HepG2 (cell line): ENCODE results near the gene SHF. TPM values are rescaled to one million over a fixed set of nuclear protein-coding genes. Genes with fewer than 3 reads are reported as not detected.

Source experiments
- GPN1 ChIP-seq: sonication (generic); formaldehyde crosslinking; IDR thresholded peaks from 2 replicates; pipeline ENCODE4 v1.5.1; 2020; ENCODE audit warnings: missing genetic modification reagents, borderline replicate concordance
- RAD51 ChIP-seq: fragments of 450-650 bp; IDR thresholded peaks from 2 replicates; pipeline ENCODE4 v1.6.1; 2016; ENCODE audit warnings: borderline replicate concordance
- REXO4 ChIP-seq: sonication (generic); formaldehyde crosslinking; IDR thresholded peaks from 2 replicates; pipeline ENCODE4 v1.8.0; 2022; ENCODE audit warnings: missing genetic modification reagents, mild to moderate bottlenecking, borderline replicate concordance
- SAP130 ChIP-seq: IDR thresholded peaks from 2 replicates; pipeline ENCODE4 v1.6.1; 2016; ENCODE audit warnings: low read depth
- ZFP82 ChIP-seq: sonication (generic); formaldehyde crosslinking; IDR thresholded peaks from 2 replicates; pipeline ENCODE4 v1.5.1; 2020; ENCODE audit warnings: mild to moderate bottlenecking, missing genetic modification reagents, borderline replicate concordance
- ZNF230 ChIP-seq: sonication (generic); formaldehyde crosslinking; IDR thresholded peaks from 2 replicates; pipeline ENCODE4 v1.4.0; 2020; ENCODE audit warnings: mild to moderate bottlenecking, missing genetic modification reagents
- ZNF781 ChIP-seq: sonication (generic); formaldehyde crosslinking; IDR thresholded peaks from 2 replicates; pipeline ENCODE4 v1.5.1; 2020; ENCODE audit warnings: borderline replicate concordance, mild to moderate bottlenecking, missing genetic modification reagents; ENCODE audit errors: not compliant biosample characterization
- polyA plus RNA-seq, 8 experiments: library from polyadenylated mRNA; depleted of rRNA in 3 of 8; stranded (reverse) in 7 of 8; unstranded in 1 of 8; fragments of >200 nt; fragmentation: Illumina TruSeq in 4 of 8; extraction: Trizol in 4 of 8; gene quantifications; 2 replicates each; pipeline versions ENCODE4 v1.2.1 to v1.2.3, GENCODE V29; 2011 to 2016; ENCODE audit warnings: low read depth in 4 of 8, missing spikeins in 1 of 8, mixed read lengths in 1 of 8; ENCODE audit not compliant: insufficient read depth in 1 of 8
- total RNA-seq, 5 experiments: library from RNA; depleted of rRNA; stranded (reverse); fragments of >200 nt; fragmentation: Illumina TruSeq; extraction: Trizol; gene quantifications; 2 replicates each; pipeline ENCODE4 v1.2.3, GENCODE V29; 2016; ENCODE audit warnings: low read depth in 1 of 5
- TF ChIP-seq, protein P1 (sequence below): sonication (generic); formaldehyde crosslinking; conservative IDR thresholded peaks from 2 replicates; pipeline ENCODE4 v1.8.0; 2022; ENCODE audit warnings: missing genetic modification reagents
- TF ChIP-seq, protein P2 (sequence below): sonication (generic); formaldehyde crosslinking; IDR thresholded peaks from 2 replicates; pipeline ENCODE4 v1.8.1; 2023; ENCODE audit warnings: mild to moderate bottlenecking, moderate library complexity, missing genetic modification reagents
- TF ChIP-seq, protein P3 (sequence below): sonication (generic); formaldehyde crosslinking; IDR thresholded peaks from 2 replicates; pipeline ENCODE4 v1.5.0; 2020; ENCODE audit warnings: mild to moderate bottlenecking, low read depth, missing genetic modification reagents, borderline replicate concordance
- TF ChIP-seq, protein P4 (sequence below): sonication (generic); formaldehyde crosslinking; IDR thresholded peaks from 2 replicates; pipeline ENCODE4 v1.4.0; 2020; ENCODE audit warnings: mild to moderate bottlenecking, missing genetic modification reagents
- TF ChIP-seq, protein P5 (sequence below): IDR thresholded peaks from 2 replicates; pipeline ENCODE4 v1.6.1; 2012; ENCODE audit warnings: low read depth, low read length, improper control_type of control experiment

SHF gene
- total and polyA plus RNA-seq, 2 of the 13 experiments (the other 11 are each of a cell fraction or from before 2014, with no cell fraction given), result 20.9 to 25.5 TPM

DNA sequence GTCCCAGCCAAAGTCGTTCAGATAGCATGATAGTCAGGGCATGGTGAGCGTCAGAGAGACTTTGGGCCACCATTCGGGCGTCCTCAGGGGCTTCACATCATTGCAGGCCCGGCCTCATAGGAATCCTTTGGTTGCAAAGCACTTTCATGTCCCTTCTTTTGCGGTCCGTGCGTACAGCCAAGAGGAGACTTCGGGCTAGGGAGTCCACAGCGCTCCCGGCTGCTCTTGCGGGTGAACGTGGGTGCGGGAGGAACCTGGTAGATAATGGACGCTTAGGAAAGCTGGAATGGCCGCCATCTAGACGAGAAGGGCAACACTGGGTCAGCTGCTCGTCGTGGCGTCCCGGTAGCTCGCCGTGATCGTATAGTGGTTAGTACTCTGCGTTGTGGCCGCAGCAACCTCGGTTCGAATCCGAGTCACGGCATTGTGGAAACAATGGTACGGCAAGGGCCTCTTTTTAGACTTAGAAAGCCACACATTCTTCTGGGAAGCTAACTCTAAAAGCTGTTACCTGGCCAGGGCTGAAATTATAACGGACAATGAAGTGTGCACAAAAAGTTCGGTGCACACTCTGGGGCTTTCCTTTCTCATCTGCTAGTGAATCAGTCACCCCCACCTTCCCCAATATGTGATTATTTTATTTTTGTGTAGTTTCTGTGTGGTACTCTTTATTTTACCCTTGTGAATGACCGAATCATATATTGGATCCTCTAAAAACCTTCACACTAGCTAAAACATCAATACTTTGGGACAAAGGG, 13.2 kb upstream of the SHF start (continued):
- TF ChIP-seq, protein P1, sequence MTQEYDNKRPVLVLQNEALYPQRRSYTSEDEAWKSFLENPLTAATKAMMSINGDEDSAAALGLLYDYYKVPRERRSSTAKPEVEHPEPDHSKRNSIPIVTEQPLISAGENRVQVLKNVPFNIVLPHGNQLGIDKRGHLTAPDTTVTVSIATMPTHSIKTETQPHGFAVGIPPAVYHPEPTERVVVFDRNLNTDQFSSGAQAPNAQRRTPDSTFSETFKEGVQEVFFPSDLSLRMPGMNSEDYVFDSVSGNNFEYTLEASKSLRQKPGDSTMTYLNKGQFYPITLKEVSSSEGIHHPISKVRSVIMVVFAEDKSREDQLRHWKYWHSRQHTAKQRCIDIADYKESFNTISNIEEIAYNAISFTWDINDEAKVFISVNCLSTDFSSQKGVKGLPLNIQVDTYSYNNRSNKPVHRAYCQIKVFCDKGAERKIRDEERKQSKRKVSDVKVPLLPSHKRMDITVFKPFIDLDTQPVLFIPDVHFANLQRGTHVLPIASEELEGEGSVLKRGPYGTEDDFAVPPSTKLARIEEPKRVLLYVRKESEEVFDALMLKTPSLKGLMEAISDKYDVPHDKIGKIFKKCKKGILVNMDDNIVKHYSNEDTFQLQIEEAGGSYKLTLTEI, result no peak
- TF ChIP-seq ZFP82 (CRISPR knock-in tag) (no peak), REXO4 (CRISPR knock-in tag) (no peak), RAD51 (no peak), SAP130 (CRISPR knock-in tag) (peak; percentile 74), GPN1 (CRISPR knock-in tag) (no peak), ZNF230 (CRISPR knock-in tag) (0 out of 2 replicates have a peak, but pooled peaks have one; percentile 10), ZNF781 (no peak)
- TF ChIP-seq, protein P2, sequence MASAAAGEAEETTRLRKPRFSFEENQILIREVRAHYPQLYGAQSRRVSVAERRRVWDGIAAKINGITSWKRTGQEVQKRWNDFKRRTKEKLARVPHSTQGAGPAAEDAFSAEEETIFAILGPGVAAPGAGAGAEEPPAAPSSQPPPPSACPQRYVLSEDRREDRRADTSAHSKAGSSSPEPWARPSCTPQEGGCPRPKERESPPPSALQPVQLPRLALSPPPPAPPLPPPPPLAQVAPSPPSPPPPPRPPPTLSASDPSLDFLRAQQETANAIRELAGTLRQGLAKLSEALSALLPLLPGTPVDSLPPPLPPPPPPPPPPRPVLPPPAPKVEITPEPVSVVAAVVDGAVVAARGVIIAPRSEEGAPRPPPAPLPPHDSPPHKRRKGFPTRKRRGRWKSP (CRISPR knock-in tag), result 0 out of 2 replicates have a peak, but pooled peaks have one; percentile 18
- TF ChIP-seq, protein P3, sequence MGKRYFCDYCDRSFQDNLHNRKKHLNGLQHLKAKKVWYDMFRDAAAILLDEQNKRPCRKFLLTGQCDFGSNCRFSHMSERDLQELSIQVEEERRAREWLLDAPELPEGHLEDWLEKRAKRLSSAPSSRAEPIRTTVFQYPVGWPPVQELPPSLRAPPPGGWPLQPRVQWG (CRISPR knock-in tag), result no peak
- TF ChIP-seq, protein P4, sequence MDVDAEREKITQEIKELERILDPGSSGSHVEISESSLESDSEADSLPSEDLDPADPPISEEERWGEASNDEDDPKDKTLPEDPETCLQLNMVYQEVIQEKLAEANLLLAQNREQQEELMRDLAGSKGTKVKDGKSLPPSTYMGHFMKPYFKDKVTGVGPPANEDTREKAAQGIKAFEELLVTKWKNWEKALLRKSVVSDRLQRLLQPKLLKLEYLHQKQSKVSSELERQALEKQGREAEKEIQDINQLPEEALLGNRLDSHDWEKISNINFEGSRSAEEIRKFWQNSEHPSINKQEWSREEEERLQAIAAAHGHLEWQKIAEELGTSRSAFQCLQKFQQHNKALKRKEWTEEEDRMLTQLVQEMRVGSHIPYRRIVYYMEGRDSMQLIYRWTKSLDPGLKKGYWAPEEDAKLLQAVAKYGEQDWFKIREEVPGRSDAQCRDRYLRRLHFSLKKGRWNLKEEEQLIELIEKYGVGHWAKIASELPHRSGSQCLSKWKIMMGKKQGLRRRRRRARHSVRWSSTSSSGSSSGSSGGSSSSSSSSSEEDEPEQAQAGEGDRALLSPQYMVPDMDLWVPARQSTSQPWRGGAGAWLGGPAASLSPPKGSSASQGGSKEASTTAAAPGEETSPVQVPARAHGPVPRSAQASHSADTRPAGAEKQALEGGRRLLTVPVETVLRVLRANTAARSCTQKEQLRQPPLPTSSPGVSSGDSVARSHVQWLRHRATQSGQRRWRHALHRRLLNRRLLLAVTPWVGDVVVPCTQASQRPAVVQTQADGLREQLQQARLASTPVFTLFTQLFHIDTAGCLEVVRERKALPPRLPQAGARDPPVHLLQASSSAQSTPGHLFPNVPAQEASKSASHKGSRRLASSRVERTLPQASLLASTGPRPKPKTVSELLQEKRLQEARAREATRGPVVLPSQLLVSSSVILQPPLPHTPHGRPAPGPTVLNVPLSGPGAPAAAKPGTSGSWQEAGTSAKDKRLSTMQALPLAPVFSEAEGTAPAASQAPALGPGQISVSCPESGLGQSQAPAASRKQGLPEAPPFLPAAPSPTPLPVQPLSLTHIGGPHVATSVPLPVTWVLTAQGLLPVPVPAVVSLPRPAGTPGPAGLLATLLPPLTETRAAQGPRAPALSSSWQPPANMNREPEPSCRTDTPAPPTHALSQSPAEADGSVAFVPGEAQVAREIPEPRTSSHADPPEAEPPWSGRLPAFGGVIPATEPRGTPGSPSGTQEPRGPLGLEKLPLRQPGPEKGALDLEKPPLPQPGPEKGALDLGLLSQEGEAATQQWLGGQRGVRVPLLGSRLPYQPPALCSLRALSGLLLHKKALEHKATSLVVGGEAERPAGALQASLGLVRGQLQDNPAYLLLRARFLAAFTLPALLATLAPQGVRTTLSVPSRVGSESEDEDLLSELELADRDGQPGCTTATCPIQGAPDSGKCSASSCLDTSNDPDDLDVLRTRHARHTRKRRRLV (CRISPR knock-in tag), result peak; percentile 21; the same call in 1 of the 2 replicates
- TF ChIP-seq, protein P5, sequence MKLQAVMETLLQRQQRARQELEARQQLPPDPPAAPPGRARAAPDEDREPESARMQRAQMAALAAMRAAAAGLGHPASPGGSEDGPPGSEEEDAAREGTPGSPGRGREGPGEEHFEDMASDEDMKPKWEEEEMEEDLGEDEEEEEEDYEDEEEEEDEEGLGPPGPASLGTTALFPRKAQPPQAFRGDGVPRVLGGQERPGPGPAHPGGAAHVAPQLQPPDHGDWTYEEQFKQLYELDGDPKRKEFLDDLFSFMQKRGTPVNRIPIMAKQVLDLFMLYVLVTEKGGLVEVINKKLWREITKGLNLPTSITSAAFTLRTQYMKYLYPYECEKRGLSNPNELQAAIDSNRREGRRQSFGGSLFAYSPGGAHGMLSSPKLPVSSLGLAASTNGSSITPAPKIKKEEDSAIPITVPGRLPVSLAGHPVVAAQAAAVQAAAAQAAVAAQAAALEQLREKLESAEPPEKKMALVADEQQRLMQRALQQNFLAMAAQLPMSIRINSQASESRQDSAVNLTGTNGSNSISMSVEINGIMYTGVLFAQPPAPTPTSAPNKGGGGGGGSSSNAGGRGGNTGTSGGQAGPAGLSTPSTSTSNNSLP, result no peak
